Measurements from ENCODE around the gene ATF4. TPM values are rescaled to one million over a fixed set of nuclear protein-coding genes. Genes with fewer than 3 reads are reported as not detected.
"Not testable (repeated sequence)": the region's sequence is repeated elsewhere in the genome, so short reads cannot be mapped to it uniquely, and the experiment has no call there.

The ATF4 gene
- total RNA-seq, 1 donor from 2014 or later: 246 TPM

GRCh38 chr22:39517470-39517869, 2.9 kb upstream of the ATF4 start:
- no peak overlapping the region for H3K4me3 ChIP-seq
- no peaks in the 10 kb centered on the region for H3K27me3 ChIP-seq
- no peaks in the 10 kb centered on the region for H3K9me3 ChIP-seq
- peaks cover 0 to 32% of the 10 kb centered on the region in 2 donors for H3K36me3 ChIP-seq
- intact Hi-C loops (cut with DNase I): loop anchor here (10.0 kb wide), 1 partner anchor 113 kb away; no protein-coding TSS in a partner anchor
- TF ChIP-seq POLR2A (IDR thresholded peaks at IDR 0.05) (no peak), CTCF (IDR thresholded peaks at IDR 0.05) (no peak), POLR2AphosphoS5 (IDR thresholded peaks at IDR 0.05; ENCODE audit: insufficient read depth in 1 of 2, low read depth in 1 of 2) (no peak)
- no peak overlapping the region for H3K27ac ChIP-seq
- DNase-seq (ENCODE audit: extremely low spot score in 2 of 2): no peak
- H3K4me1 ChIP-seq: peaks cover 23% of the 10 kb centered on the region

GRCh38 chr22:39518144-39518786, 2.1 kb upstream of the ATF4 start:
- H3K36me3 ChIP-seq: peaks cover 0 to 33% of the 10 kb centered on the region in 2 donors
- intact Hi-C loops (cut with DNase I): loop anchor here (10.0 kb wide), 1 partner anchor 113 kb away; no protein-coding TSS in a partner anchor
- no peak for DNase-seq (ENCODE audit: extremely low spot score in 2 of 2)
- H3K9me3 ChIP-seq: no peaks in the 10 kb centered on the region
- H3K27ac ChIP-seq: no peak overlapping the region
- TF ChIP-seq POLR2A (IDR thresholded peaks at IDR 0.05) (no peak), POLR2AphosphoS5 (IDR thresholded peaks at IDR 0.05; ENCODE audit: insufficient read depth in 1 of 2, low read depth in 1 of 2) (no peak), CTCF (IDR thresholded peaks at IDR 0.05) (no peak)
- no peaks in the 10 kb centered on the region for H3K27me3 ChIP-seq
- peaks cover 31% of the 10 kb centered on the region for H3K4me1 ChIP-seq
- H3K4me3 ChIP-seq: no peak overlapping the region

- peak overlapping the region; percentile 99 for H3K27ac ChIP-seq
- no peak for DNase-seq (ENCODE audit: extremely low spot score in 2 of 2)
- no peaks in the 10 kb centered on the region for H3K9me3 ChIP-seq
- TF ChIP-seq POLR2A (IDR thresholded peaks at IDR 0.05) (no peak), POLR2AphosphoS5 (IDR thresholded peaks at IDR 0.05; ENCODE audit: insufficient read depth in 1 of 2, low read depth in 1 of 2) (no peak), CTCF (IDR thresholded peaks at IDR 0.05) (no peak)
- peak overlapping the region; percentile 87 to 97 for H3K4me3 ChIP-seq
- H3K36me3 ChIP-seq: peaks cover 0 to 27% of the 10 kb centered on the region in 2 donors
- H3K4me1 ChIP-seq: peaks cover 40% of the 10 kb centered on the region
- no peaks in the 10 kb centered on the region for H3K27me3 ChIP-seq
- intact Hi-C loops (cut with DNase I): loop anchor here (10.0 kb wide), 1 partner anchor 114 kb away; no protein-coding TSS in a partner anchor
These were observed 1.2 kb upstream of the ATF4 start for GRCh38 chr22:39518996-39519680.

- peak overlapping the region; percentile 87 to 97 for H3K4me3 ChIP-seq
- TF ChIP-seq CTCF (IDR thresholded peaks at IDR 0.05): peak; percentile 18 to 69 (median 20)
- peak in 1 of 2 donors; percentile 68 for TF ChIP-seq POLR2A (IDR thresholded peaks at IDR 0.05)
- no peak for TF ChIP-seq POLR2AphosphoS5 (IDR thresholded peaks at IDR 0.05; ENCODE audit: insufficient read depth in 1 of 2, low read depth in 1 of 2)
- no peaks in the 10 kb centered on the region for H3K27me3 ChIP-seq
- H3K9me3 ChIP-seq: no peaks in the 10 kb centered on the region
- peaks cover 46% of the 10 kb centered on the region for H3K4me1 ChIP-seq
- peak overlapping the region; percentile 99 for H3K27ac ChIP-seq
- peaks cover 0 to 32% of the 10 kb centered on the region in 2 donors for H3K36me3 ChIP-seq
- intact Hi-C loops (cut with DNase I): loop anchor here (10.0 kb wide), 2 partner anchors 115 to 345 kb away; no protein-coding TSS in a partner anchor
- peak in 1 of 2 donors; percentile 97 for DNase-seq (ENCODE audit: extremely low spot score in 2 of 2)
These were observed 609 bp upstream of the ATF4 start for GRCh38 chr22:39519681-39520225.

- intact Hi-C loops (cut with DNase I): loop anchor here (10.0 kb wide), 1 partner anchor 346 kb away; no protein-coding TSS in a partner anchor
- peak overlapping the region; percentile 99 for H3K27ac ChIP-seq
- not testable (repeated sequence) for H3K27me3 ChIP-seq; H3K9me3 ChIP-seq; DNase-seq (ENCODE audit: extremely low spot score in 2 of 2)
- peaks cover 58% of the 10 kb centered on the region for H3K4me1 ChIP-seq
- H3K4me3 ChIP-seq: peak overlapping the region; percentile 87 to 97
- peaks cover 0 to 32% of the 10 kb centered on the region in 2 donors for H3K36me3 ChIP-seq
These were observed 934 bp downstream of the ATF4 start for GRCh38 chr22:39521106-39521885.

GRCh38 chr22:39522091-39522490, 1.7 kb downstream of the ATF4 start:
- Histone ChIP-seq H3K4me3 (peak overlapping the region; percentile 87 to 97), H3K27ac (peak overlapping the region; percentile 99), H3K4me1 (peaks cover 66% of the 10 kb centered on the region), H3K36me3 (peaks cover 0 to 32% of the 10 kb centered on the region in 2 donors)
- intact Hi-C loops (cut with DNase I): loop anchor here (10.0 kb wide), 1 partner anchor 347 kb away; no protein-coding TSS in a partner anchor
- H3K27me3 ChIP-seq; DNase-seq (ENCODE audit: extremely low spot score in 2 of 2); H3K9me3 ChIP-seq: not testable (repeated sequence)

Data from vagina (tissue), 2 donors.